GM18520 (cell line): Measurements from ENCODE around the gene ZNF804B.

Experiments
- ATAC-seq: cut with Tn5 transposase; IDR thresholded peaks from one replicate; pipeline ENCODE4 v1.9.1; 2021; ENCODE audit not compliant: unreplicated experiment

The ZNF804B gene

GRCh38 chr7:88835147-88835728 is 75.7 kb downstream of the ZNF804B start:
- ATAC-seq, result peak; percentile 89

GRCh38 chr7:88842201-88842600 is 82.7 kb downstream of the ZNF804B start:
- no peak for ATAC-seq

- no peak for ATAC-seq
Measured at GRCh38 chr7:88845091-88845490, 85.6 kb downstream of the ZNF804B start.

- no peak for ATAC-seq
Measured at GRCh38 chr7:88851220-88851619, 91.7 kb downstream of the ZNF804B start.

- ATAC-seq, result no peak
Measured at GRCh38 chr7:88859288-88859687, 99.8 kb downstream of the ZNF804B start.

- ATAC-seq, result peak; percentile 72
Measured at GRCh38 chr7:88866265-88866863, 106.9 kb downstream of the ZNF804B start.

- no peak for ATAC-seq
Measured at GRCh38 chr7:88867158-88867557, 107.7 kb downstream of the ZNF804B start.

GRCh38 chr7:88868456-88868855 is 109.0 kb downstream of the ZNF804B start:
- no peak for ATAC-seq

GRCh38 chr7:88881136-88881535 is 121.6 kb downstream of the ZNF804B start:
- no peak for ATAC-seq

GRCh38 chr7:88885131-88885530 is 125.6 kb downstream of the ZNF804B start:
- ATAC-seq, result no peak

- no peak for ATAC-seq
Measured at GRCh38 chr7:88888684-88889083, 129.2 kb downstream of the ZNF804B start.

GRCh38 chr7:88910516-88910915 is 151.0 kb downstream of the ZNF804B start:
- ATAC-seq, result no peak

GRCh38 chr7:88912852-88913251 is 153.4 kb downstream of the ZNF804B start:
- no peak for ATAC-seq

- ATAC-seq, result no peak
Measured at GRCh38 chr7:88915615-88916014, 156.1 kb downstream of the ZNF804B start.

GRCh38 chr7:88919478-88920131 is 160.1 kb downstream of the ZNF804B start:
- no peak for ATAC-seq

- no peak for ATAC-seq
Measured at GRCh38 chr7:88922944-88923343, 163.4 kb downstream of the ZNF804B start.

GRCh38 chr7:88928276-88928675 is 168.8 kb downstream of the ZNF804B start:
- no peak for ATAC-seq

- ATAC-seq, result no peak
Measured at GRCh38 chr7:88929719-88930118, 170.2 kb downstream of the ZNF804B start.

- no peak for ATAC-seq
Measured at GRCh38 chr7:88933285-88933684, 173.8 kb downstream of the ZNF804B start.

GRCh38 chr7:88942815-88943501 is 183.5 kb downstream of the ZNF804B start:
- no peak for ATAC-seq

GRCh38 chr7:88951826-88952225 is 192.3 kb downstream of the ZNF804B start:
- ATAC-seq, result no peak

- ATAC-seq, result no peak
Measured at GRCh38 chr7:88964418-88964817, 204.9 kb downstream of the ZNF804B start.
